Pons (tissue), 1 donor: ENCODE results near the gene C1orf167.

Source experiments
- DNase-seq: peaks from one replicate; pipeline ENCODE4 v3.0.0-alpha.2; 2016; ENCODE audit warnings: low spot score

The C1orf167 gene

GRCh38 chr1:11761285-11761684 lies 708 bp upstream of the C1orf167 start:
- no peak for DNase-seq

GRCh38 chr1:11764115-11764514 lies 2.1 kb downstream of the C1orf167 start:
- DNase-seq, result no peak

- DNase-seq, result no peak
Measured at GRCh38 chr1:11764519-11764918, 2.5 kb downstream of the C1orf167 start.

- DNase-seq, result no peak
Measured at GRCh38 chr1:11765661-11766428, 3.9 kb downstream of the C1orf167 start.

- DNase-seq, result no peak
Measured at GRCh38 chr1:11766429-11766776, 4.4 kb downstream of the C1orf167 start.

GRCh38 chr1:11767922-11768704 lies 6.1 kb downstream of the C1orf167 start:
- DNase-seq, result no peak

- no peak for DNase-seq
Measured at GRCh38 chr1:11768821-11769220, 6.8 kb downstream of the C1orf167 start.

- no peak for DNase-seq
Measured at GRCh38 chr1:11769274-11769673, 7.3 kb downstream of the C1orf167 start.

- no peak for DNase-seq
Measured at GRCh38 chr1:11770011-11770410, 8.0 kb downstream of the C1orf167 start.

- DNase-seq, result no peak
Measured at GRCh38 chr1:11771481-11772043, 9.6 kb downstream of the C1orf167 start.

- no peak for DNase-seq
Measured at GRCh38 chr1:11772458-11772857, 10.5 kb downstream of the C1orf167 start.

GRCh38 chr1:11774753-11775152 lies 12.8 kb downstream of the C1orf167 start:
- no peak for DNase-seq

- no peak for DNase-seq
Measured at GRCh38 chr1:11777658-11778322, 15.8 kb downstream of the C1orf167 start.

GRCh38 chr1:11778336-11778735 lies 16.3 kb downstream of the C1orf167 start:
- DNase-seq, result no peak

- DNase-seq, result no peak
Measured at GRCh38 chr1:11778844-11779623, 17.0 kb downstream of the C1orf167 start.

GRCh38 chr1:11779715-11780379 lies 17.9 kb downstream of the C1orf167 start:
- DNase-seq, result no peak

GRCh38 chr1:11780380-11781147 lies 18.6 kb downstream of the C1orf167 start:
- no peak for DNase-seq

- no peak for DNase-seq
Measured at GRCh38 chr1:11781297-11781696, 19.3 kb downstream of the C1orf167 start.

- DNase-seq, result no peak
Measured at GRCh38 chr1:11782127-11782708, 20.2 kb downstream of the C1orf167 start.

GRCh38 chr1:11783556-11783955 lies 21.6 kb downstream of the C1orf167 start:
- no peak for DNase-seq
